Keratinocyte (primary cell): Measurements from ENCODE around the gene NDUFB8. TPM values are rescaled to one million over a fixed set of nuclear protein-coding genes. Genes with fewer than 3 reads are reported as not detected.

Experiments
- DNase-seq: peaks from one replicate; pipeline ENCODE4 v3.0.0-alpha.2; 2011; ENCODE audit warnings: low read depth, missing footprints, low spot score
- FAIRE-seq: peaks from 2 replicates; lab custom pipeline; 2011; peaks lifted over from hg19 to GRCh38; lab: Jason Lieb, UNC
- H2AFZ ChIP-seq: 2 replicates; pipeline ENCODE4 v1.6.0; 2012; ENCODE audit warnings: low read length, control low read depth, inconsistent platforms; ENCODE audit not compliant: control insufficient read depth
- H3K27ac ChIP-seq: 2 replicates; pipeline ENCODE4 v1.5.1; 2011; ENCODE audit warnings: low read length; ENCODE audit not compliant: control insufficient read depth, insufficient read depth
- H3K27me3 ChIP-seq: 3 replicates; pipeline ENCODE4 v1.6.0; 2011; ENCODE audit warnings: low read length; ENCODE audit not compliant: control insufficient read depth, insufficient read depth; ENCODE audit errors: extremely low read depth
- H3K36me3 ChIP-seq, 2 experiments: 2 replicates in 1 of 2; 3 replicates in 1 of 2; pipeline ENCODE4 v1.5.1; 2011; ENCODE audit warnings: low read length in 2 of 2, mild to moderate bottlenecking in 1 of 2; ENCODE audit not compliant: control insufficient read depth in 2 of 2, insufficient read depth in 2 of 2; ENCODE audit errors: extremely low read depth in 1 of 2
- H3K4me1 ChIP-seq: 3 replicates; pipeline ENCODE4 v1.5.1; 2011; ENCODE audit warnings: low read length; ENCODE audit not compliant: control insufficient read depth, insufficient read depth; ENCODE audit errors: extremely low read depth
- H3K4me2 ChIP-seq: 3 replicates; pipeline ENCODE4 v1.6.0; 2011; ENCODE audit warnings: low read depth, low read length; ENCODE audit not compliant: control insufficient read depth, insufficient read depth; ENCODE audit errors: extremely low read depth
- H3K4me3 ChIP-seq, 3 experiments: fragments of 200-600 bp in 1 of 3; sonication (generic) in 1 of 3; 2 replicates in 2 of 3; 3 replicates in 1 of 3; pipeline ENCODE4 v1.5.1; 2011 to 2016; ENCODE audit warnings: low read length in 3 of 3, mild to moderate bottlenecking in 3 of 3, control low read depth in 2 of 3, inconsistent platforms in 1 of 3, low read depth in 1 of 3, mixed read lengths in 1 of 3, mixed run types in 1 of 3, moderate library complexity in 1 of 3; ENCODE audit not compliant: control insufficient read depth in 2 of 3, insufficient read depth in 2 of 3; ENCODE audit errors: extremely low read depth in 1 of 3
- H3K79me2 ChIP-seq: 2 replicates; pipeline ENCODE4 v1.6.0; 2012; ENCODE audit warnings: low read length; ENCODE audit not compliant: control insufficient read depth, insufficient read depth
- H3K9ac ChIP-seq: 3 replicates; pipeline ENCODE4 v1.6.0; 2011; ENCODE audit warnings: low read length; ENCODE audit not compliant: control insufficient read depth, insufficient read depth; ENCODE audit errors: extremely low read depth
- H3K9me1 ChIP-seq: 3 replicates; pipeline ENCODE4 v1.6.0; 2011; ENCODE audit warnings: low read length; ENCODE audit not compliant: control insufficient read depth, insufficient read depth; ENCODE audit errors: extremely low read depth
- H3K9me3 ChIP-seq: 2 replicates; pipeline ENCODE4 v1.5.1; 2012; ENCODE audit warnings: low read depth, low read length; ENCODE audit not compliant: control insufficient read depth
- H4K20me1 ChIP-seq: 3 replicates; pipeline ENCODE4 v1.6.0; 2011; ENCODE audit warnings: low read length; ENCODE audit not compliant: control insufficient read depth, insufficient read depth; ENCODE audit errors: extremely low read depth
- CTCF ChIP-seq, 3 experiments: IDR thresholded peaks in 1 of 3; conservative IDR thresholded peaks in 1 of 3; optimal IDR thresholded peaks in 1 of 3; 2 replicates in 2 of 3; 3 replicates in 1 of 3; pipeline versions ENCODE3 to v1.5.1; 2011; ENCODE audit warnings: low read length in 3 of 3, mild to moderate bottlenecking in 3 of 3, moderate library complexity in 2 of 3, control low read depth in 1 of 3, inconsistent platforms in 1 of 3; ENCODE audit not compliant: insufficient read depth in 2 of 3; ENCODE audit errors: extremely low read depth in 1 of 3
- EZH2 ChIP-seq: IDR thresholded peaks from one replicate; pipeline ENCODE4 v1.6.1; 2012; ENCODE audit warnings: inconsistent platforms, mild to moderate bottlenecking, low read length, moderate library complexity
- dilution Hi-C: fragments of 300-500 bp; cut with MboI; formaldehyde crosslinking; loops from one replicate; pipeline ENCODE4 v1.7.0; 2020; ENCODE audit warnings: low sequenced_read_pairs; ENCODE audit not compliant: extremely low pct_ligation_motif_present
- polyA plus RNA-seq, 5 experiments: library from polyadenylated mRNA; depleted of rRNA in 3 of 5; stranded (reverse) in 3 of 5; stranded (forward) in 1 of 5; unstranded in 1 of 5; fragments of >200 nt; gene quantifications; 1 replicate in 1 of 5; 2 replicates in 3 of 5; 3 replicates in 1 of 5; pipeline versions ENCODE4 v1.2.1 to v1.2.3, GENCODE V29; 2011 to 2012; ENCODE audit warnings: missing spikeins in 2 of 5, low read depth in 1 of 5, low replicate concordance in 1 of 5

Gene NDUFB8
- polyA plus RNA-seq, 1 donor (not counting 4 experiments of a cell fraction or from before 2014, with no cell fraction given), result 178 TPM

DNA sequence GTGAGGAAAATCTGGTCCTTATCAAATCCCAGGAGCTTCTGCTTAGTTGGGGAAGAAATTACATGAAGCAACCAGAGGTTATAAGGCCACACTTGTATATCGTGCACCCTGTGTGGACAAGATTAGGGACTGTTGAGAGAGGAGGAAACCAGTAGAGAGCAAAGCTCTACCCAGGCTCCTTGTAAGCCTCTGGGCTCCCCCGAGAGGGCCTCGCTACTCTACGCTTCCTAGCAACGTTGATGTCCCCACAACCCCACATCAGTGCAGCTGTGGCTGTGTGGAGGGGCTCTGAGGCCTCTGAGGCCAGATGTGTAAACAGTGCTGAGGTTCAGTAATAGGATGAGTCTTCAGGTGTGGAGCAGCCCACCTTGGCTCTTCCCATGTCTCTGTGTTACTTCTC, 22.1 kb upstream of the NDUFB8 start:
- H2AFZ ChIP-seq, result no peak overlapping the region
- no peak for TF ChIP-seq EZH2
- TF ChIP-seq CTCF (optimal IDR thresholded peaks at IDR 0.05 in 1 of 3, IDR thresholded peaks at IDR 0.05 in 1 of 3, conservative IDR thresholded peaks at IDR 0.05 in 1 of 3; ENCODE audit: extremely low read depth in 1 of 3, insufficient read depth in 2 of 3, low read length in 3 of 3), result no peak
- no peaks in the 10 kb centered on the region for H4K20me1 ChIP-seq
- peaks cover 25 to 35% of the 10 kb centered on the region in 2 experiments for H3K36me3 ChIP-seq
- H3K4me3 ChIP-seq, result no peak overlapping the region
- no peaks in the 10 kb centered on the region for H3K27me3 ChIP-seq
- no peak overlapping the region for H3K9ac ChIP-seq
- FAIRE-seq (no peak), DNase-seq (no peak)
- no peaks in the 10 kb centered on the region for H3K4me1 ChIP-seq
- dilution Hi-C loops, result loop anchor here (25.0 kb wide), 1 partner anchor 336 kb away; no protein-coding TSS in a partner anchor
- no peak overlapping the region for H3K4me2 ChIP-seq
- no peaks in the 10 kb centered on the region for H3K9me1 ChIP-seq
- no peaks in the 10 kb centered on the region for H3K9me3 ChIP-seq
- no peak overlapping the region for H3K27ac ChIP-seq
- no peaks in the 10 kb centered on the region for H3K79me2 ChIP-seq

- H2AFZ ChIP-seq, result no peak overlapping the region
- no peak overlapping the region for H3K4me3 ChIP-seq
- H3K9me1 ChIP-seq, result no peaks in the 10 kb centered on the region
- H3K27me3 ChIP-seq, result no peaks in the 10 kb centered on the region
- no peaks in the 10 kb centered on the region for H4K20me1 ChIP-seq
- no peaks in the 10 kb centered on the region for H3K9me3 ChIP-seq
- DNase-seq (no peak), FAIRE-seq (no peak)
- no peak overlapping the region for H3K27ac ChIP-seq
- H3K4me2 ChIP-seq, result no peak overlapping the region
- no peak for TF ChIP-seq EZH2
- TF ChIP-seq CTCF (optimal IDR thresholded peaks at IDR 0.05 in 1 of 3, IDR thresholded peaks at IDR 0.05 in 1 of 3, conservative IDR thresholded peaks at IDR 0.05 in 1 of 3; ENCODE audit: extremely low read depth in 1 of 3, insufficient read depth in 2 of 3, low read length in 3 of 3), result no peak
- no peak overlapping the region for H3K9ac ChIP-seq
- dilution Hi-C loops, result loop anchor here (25.0 kb wide), 1 partner anchor 336 kb away; no protein-coding TSS in a partner anchor
- peaks cover 25 to 32% of the 10 kb centered on the region in 2 experiments for H3K36me3 ChIP-seq
- no peaks in the 10 kb centered on the region for H3K4me1 ChIP-seq
- no peaks in the 10 kb centered on the region for H3K79me2 ChIP-seq
These were observed 21.5 kb upstream of the NDUFB8 start for GRCh38 chr10:100551196-100551595.
